Islet of Langerhans (tissue), 1 donor: ENCODE measurements around the gene HIVEP2.

Source experiments
- FAIRE-seq: peaks from one replicate; lab custom pipeline; 2011; peaks lifted over from hg19 to GRCh38; lab: Jason Lieb, UNC

The HIVEP2 gene

DNA sequence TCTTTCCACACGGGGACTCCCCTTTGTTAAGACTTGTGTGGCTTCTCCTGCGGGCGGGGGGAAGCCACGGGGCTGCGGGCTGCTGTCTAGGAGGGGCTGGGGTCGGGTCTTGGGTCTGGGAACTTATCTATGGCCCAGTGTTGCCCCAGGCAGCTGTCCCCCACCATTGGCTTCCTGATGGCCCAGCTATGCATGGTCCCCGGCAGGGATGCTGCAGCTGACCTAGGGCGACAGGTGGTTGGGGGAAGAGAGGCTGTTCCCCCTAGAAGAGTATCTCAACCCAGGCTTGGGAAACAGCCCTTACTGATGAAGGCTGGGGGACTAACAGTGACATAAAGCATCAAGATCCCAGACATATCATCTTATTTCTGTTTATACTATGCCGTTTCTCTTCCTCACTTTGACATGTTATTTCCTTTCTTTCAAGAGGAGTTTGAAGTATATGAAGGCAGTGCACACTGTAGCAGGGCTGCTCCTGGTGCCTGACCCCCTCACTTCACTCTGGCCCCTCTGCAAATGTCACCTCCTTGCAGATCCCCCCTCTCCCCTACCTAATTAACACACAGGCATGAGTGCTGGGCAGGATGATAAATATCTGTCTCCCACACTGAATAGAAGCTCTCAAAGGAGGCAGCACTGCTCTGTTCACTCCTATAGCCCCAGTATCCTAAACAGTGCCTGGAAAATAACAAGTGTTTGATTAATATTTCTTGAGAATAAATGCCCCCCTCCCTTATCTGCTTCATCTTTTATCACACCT lies 87.0 kb downstream of the HIVEP2 start:
- no peak for FAIRE-seq

DNA sequence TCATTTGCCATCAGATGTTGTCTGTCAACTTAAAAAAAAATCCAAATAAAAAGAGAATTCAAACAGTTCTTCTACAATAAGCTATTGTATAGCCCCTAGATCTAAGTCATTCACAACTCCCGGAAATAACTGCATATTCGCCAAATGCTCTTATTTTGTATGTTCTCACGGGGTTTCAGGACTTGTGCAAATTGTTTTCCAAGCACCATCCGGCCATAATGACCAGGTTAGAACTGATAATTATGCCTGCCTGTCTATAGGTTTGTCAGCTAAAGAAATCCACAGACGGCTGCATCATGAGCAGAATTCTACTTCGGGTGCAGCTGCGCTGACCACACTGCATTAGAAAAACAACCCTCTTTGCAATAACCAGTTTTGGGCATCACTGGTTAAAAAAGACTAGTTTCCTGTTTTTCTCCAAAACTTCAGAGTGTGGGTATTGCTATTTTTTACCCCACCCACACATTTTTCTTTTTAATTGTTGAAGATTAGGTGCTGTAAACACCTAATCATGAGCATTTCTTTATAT lies 87.7 kb downstream of the HIVEP2 start:
- no peak for FAIRE-seq

DNA sequence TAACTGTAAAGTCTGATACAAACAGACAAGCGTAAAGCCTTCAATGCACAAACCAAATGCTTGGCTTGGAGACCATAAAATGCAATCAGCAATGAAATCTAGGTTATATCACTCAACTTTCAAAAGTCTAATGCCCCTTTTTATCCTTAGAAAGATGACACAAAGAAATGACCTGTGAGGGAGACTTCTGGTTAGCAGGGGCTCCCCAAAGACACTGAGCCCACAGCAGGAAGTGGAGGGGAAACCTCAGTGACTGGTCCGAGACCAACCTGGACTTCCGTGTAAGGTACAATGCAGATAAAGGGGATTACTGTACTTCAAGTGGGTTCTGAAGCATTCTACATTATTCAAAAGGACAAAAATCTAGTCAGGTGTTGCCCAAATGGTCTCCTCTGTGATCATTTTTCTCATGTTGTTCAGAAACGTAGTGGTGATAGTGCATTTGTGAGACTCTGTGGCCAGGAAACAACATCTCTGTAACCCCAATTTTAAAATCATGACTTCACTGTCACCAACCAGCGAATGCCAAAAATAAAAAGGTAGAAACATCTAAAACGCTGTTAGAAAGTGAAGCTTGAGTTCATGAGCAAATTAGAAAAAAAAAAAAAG lies 88.2 kb downstream of the HIVEP2 start:
- FAIRE-seq = no peak

DNA sequence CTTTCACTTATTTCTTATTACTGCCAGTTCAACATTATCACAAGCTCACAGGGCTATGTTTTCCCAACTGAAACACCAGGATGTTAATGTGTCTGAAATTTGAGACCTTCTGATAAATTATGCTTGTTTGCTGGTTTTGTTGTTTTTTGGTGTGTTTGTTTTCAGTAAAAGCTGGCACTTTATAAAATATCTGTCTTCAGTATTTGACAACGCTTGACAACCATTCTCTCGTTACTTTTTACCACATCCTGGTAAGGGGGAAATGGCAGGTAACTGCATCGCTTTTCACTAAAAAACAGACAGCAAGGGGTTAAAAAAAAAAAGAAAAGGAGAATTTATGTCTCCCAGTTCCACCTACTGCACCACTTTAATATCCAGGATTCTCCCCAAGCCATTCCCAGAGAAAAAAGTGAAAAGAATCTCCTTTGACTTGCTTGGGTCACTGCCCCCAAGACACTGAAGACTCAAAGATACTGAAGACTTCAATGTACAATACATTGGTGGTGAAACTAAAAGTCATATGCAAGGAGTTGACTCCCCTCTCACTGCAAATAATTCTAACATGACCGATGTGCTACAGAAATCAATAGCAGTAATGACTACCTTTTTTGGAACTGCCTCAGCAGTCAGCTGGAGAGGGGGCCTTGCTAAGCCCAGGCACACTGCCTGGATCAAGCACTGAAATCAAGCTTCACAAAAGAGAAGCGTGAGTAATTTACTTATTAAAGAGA lies 88.9 kb downstream of the HIVEP2 start:
- FAIRE-seq = no peak

DNA sequence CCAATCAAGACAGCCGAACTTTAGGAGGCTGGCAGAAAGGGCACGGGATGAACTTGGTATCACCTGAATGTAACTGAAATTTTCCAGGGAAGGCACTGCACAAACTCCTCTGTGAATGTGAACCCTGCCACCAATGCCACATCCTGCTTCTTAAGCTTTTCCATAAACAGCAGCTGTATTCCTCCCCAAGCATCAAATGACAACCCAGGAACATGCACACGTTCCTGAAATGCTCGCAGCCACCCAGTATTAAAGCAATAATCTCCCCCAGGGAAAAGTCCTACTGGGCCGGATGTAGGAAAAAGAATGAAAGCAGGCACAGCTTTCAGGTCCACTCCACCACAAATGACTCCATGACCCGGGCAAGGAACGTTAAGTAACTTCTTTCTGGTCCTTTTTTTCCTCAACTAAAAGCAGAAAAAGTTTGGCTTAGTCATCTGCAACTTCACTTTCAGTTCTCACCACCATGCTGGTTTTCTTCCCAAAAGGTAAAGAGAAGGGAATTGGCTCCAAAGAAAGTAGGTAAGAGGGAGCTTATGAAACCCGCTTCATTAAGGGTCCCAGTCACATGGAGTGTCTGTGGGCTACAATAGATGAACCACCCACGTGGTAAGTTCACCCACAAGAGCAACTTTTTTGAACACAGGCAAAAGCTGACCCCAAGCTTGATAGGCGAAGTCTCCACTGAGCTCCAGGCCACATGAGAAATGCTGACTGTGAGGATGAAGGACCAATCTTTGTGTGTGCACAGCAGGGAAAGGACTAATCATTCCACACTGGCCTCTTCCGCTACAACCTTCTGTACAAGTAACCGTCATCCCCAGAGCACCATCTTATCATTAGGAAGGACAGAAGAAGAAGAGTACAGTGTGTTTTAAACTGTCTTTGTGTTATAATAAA lies 90.1 kb downstream of the HIVEP2 start:
- no peak for FAIRE-seq

DNA sequence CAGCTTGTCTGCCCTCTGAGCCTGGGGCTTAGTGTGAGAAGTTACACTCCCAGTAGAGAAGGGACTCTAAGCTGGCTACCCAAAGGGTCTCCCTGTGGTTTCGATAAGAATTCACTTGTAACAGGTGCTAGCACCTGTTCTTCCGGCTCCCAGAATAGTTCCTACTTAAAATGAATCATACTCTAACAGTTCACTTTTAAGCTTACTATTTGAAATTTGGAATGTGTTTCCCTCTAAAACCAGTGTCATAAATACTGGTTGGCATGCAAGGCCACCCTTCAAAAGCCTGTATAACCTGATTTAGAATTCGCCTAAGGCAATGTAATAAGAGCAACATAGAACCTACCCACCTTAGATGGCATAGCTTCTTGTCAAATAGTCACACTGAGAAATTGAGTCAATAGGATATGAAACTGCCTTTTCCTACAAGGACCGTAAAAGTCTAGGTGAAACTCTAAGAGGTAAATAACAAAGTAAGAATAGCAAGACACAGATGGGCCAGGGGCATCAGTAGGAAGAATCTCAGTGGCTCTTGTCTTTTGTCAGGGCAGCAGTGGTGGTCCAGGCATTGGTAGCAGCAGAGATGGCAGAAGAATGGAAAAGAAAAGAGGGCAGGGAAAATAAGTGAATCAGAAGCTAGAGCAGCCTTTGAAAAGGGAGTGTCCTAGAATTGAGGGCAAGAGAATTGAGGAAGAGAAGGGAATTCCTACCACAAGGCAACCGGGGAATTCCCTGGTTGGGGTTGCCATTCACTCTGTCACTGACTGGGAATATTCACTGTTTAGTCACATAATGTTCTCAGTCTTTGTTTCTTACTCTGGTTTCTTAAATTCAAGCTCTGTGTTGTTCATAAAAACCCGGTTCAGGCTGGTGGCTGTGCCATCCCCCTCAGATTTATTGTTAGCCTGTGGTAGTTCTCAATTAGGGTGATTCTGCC lies 91.5 kb downstream of the HIVEP2 start:
- FAIRE-seq = no peak

DNA sequence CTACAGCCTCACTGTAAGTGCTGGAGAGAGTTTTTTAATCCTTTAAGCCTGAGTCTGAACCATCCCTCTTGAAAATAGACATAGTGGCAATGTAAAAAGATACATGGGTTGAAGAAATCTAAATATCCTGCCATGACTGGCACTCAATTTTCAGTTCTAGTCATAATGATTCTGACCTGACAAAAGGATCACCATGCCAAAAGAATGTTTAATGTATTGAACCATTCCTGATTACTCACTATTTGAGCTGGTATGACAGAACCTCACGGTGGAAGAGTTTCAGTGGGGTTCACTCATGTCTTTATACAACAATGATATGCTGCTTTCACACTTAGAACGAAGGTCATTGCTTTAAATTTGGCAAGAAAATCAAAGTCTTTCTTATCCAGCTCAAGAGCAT lies 93.4 kb downstream of the HIVEP2 start:
- no peak for FAIRE-seq

DNA sequence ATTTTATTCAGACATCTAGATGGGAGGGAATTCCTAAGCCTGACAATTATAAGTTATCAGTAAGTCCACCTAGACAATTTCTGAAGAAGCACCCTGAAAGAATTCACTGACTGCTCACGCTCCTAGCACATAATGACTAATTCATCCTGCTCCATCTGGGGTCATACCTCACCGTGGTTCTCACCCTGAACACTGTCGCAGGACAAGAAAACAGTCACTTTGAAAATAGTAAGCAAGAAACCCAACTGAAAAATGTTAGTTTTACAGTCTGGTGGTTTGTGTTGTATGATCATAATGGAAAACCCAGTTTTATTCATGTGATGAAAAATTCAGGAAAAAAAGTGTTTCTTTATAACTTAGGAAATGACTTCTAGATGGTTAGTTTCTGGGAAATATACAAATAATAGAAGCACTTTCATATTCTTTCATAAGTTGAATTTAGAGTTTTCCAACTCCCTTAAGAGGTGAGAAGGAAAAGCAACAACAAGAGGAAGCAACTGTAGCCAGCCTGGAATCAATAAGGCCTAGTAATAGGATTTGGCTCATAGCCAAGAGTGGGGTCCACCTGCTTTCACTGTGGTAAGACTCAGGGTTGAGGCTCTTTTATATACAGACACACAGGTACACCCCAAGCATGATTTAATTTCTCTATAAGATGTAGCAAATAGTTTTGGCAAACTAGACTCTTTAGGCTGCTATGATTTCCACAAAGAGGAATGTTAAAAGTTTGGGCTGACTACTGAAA lies 94.1 kb downstream of the HIVEP2 start:
- no peak for FAIRE-seq

DNA sequence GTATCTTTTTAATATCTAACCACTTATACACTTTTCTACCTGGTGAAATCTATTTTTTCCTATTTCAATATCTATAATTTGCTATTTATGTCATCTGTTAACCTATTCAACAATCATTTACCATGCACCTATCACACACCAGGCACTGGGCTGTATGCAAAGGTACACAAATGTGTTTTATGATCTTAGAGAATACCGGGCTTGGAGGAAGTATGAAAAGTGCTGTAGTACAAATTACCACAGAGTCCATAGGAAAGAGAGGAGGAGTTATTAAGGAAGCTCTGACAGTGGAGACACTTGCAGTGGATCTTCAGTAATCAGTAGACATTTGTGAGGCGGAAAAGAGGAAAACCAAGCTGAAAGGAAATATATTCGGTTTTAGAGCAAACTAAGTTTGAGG lies 96.0 kb downstream of the HIVEP2 start:
- no peak for FAIRE-seq

DNA sequence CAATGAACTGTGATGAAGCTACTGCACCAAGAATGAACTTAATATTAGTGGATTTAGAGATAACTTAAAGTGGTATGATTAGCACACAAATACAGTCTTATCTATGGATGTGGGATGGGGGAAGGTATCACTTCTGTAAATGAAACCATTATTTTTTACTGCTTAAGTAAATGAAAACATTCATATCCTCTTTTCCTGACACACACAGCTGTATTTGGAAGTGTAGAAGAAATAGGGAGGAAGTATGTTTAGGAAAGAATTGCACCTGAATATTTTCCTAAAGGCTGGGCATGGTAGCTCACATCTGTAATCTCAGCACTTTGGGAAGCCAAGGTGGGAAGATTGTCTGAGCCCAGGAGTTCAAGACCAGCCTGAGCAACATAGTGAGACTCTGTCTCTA lies 96.8 kb downstream of the HIVEP2 start:
- no peak for FAIRE-seq

DNA sequence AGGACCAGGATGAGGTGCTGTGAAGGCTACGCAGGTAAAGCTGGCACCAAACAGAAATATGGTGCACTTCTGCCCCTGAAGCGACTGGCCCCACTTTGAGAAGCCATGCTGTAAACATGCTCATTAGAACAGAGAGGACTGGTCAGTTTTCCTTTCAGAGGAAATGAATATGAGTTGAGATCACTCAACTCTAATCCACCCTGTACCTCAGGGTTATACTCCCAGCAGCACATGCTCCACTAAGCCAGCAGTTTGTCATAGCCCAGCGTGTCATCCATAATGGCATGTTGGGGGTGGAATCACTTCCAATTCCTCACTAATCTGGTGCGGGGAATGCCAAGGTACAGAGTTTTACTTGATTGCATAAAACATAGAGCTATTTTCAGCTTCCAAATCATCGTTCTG lies 98.1 kb downstream of the HIVEP2 start:
- no peak for FAIRE-seq

DNA sequence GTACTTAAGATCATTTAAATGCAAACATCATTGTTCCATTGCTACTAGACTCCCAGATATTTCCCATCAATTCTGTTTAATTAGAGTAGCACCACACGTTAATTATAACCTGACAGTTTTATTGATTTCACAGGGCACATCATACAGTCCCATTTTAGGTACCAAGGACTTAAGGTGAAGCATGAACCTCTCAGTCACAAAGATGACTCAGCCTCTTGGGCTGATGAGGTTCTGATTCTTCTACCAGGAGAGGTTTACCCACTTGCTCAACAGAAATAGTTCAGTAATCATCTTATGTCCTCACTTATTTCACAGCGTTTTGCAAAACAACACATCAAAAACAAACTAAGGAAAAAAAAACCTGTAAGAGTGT lies 98.5 kb downstream of the HIVEP2 start:
- no peak for FAIRE-seq

DNA sequence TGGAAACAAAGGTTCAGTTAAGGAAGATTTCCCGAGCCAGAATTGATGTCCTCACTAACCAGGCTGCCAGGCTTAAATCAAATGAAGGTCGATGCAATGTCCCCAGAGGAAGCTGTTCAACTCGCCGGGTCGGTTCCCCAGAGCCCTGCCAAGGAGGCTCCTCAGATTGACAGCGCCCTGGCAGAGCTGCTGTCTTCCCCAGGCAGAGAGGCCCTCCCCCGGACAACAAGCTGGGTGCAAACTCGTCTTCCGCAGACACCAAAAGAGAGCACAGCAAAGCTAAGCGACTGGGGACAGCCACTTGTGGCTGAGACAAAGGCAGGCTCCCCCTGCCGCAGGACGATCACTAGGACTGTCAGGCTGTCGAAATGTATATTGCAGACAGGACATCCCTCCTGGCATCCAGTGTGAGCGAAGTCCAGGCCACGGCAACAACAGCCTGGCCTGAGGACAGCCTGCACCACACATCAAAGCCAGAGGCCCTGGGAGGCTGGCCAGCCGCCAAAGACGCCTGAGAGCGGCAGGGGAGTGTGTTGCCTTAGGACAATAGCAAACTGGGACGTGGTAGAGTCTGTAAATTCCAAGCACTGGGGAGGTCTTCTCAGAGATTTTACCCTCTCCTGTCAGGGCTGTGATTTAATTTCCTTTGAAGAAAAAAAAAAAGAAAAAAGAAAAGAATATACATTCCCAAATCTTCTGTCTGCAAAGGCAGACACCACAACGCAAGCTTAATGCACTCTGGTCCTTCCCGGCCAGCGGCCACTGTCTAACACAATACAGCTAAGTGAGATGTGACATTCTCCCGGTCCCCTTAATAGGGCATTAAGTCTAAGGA lies 99.1 kb downstream of the HIVEP2 start:
- no peak for FAIRE-seq

DNA sequence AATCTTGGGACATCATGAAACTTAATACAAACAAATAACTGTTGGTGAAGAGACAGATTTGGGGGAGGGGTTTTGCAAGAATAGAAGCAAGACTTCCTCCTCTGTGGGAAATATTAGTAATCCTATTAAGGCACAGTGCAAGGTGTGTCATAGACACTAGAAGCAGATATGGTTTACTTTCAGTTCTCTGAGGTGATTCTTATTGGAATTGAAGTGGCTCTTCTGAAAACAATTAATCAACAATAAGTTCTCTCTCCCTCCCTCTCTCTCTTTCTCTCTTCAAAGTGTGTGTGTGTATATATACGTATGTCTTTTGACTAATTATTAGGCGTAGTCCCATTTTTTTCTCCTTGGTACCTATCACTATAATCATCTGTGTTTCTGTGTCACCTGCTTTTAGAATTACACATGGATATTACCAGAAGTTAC lies 99.8 kb downstream of the HIVEP2 start:
- peak; percentile 76 for FAIRE-seq

DNA sequence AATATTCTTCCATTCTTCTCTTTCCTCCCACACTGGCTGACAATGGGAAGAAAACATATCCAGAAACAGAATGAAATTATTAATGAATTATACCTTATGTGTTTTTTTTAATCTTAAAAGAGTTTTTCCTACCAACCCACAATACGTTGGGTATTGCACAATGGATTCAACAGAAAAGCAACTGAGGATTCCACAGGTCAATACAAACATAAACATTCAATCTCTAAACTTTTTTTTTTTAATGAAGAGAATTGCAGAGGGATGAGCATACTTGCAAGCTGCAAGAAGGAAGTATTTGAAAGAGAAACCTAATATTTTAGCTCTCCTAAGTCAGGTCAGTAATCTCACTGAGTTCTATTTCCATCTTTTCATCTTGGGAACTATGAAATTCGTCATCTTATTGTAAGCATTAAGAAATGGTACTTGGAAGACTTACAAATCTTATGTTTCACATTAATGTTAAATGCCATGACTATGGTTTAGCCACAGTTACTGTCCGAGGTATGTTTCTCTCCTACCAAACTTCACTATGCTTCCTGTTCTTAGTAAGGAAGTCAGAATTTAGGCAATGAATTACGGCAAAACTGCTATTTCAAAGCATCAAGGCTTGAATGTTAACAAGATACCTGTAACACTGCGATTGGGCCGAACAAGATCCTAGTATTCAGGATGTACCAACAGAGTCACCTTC lies 100.8 kb downstream of the HIVEP2 start:
- FAIRE-seq = no peak

DNA sequence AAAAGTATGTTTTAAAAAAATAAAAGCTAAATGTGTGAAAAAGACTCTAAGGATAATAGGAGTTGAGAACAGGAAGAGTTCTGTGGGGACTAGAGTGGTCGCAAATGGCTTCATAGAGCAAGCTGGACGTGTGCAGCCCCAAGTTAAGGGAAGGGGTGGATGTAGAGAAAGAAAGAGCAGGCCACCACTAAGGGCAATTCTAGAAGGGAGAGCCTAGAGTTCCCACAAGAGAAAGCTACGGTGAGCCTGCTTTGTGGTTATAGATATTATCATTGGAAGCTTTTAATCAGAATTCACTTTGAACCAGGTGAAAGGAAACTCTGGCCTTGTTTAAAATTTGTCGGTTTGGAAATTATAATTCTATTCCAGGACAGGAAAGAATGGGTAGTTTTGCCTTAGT lies 101.6 kb downstream of the HIVEP2 start:
- no peak for FAIRE-seq

DNA sequence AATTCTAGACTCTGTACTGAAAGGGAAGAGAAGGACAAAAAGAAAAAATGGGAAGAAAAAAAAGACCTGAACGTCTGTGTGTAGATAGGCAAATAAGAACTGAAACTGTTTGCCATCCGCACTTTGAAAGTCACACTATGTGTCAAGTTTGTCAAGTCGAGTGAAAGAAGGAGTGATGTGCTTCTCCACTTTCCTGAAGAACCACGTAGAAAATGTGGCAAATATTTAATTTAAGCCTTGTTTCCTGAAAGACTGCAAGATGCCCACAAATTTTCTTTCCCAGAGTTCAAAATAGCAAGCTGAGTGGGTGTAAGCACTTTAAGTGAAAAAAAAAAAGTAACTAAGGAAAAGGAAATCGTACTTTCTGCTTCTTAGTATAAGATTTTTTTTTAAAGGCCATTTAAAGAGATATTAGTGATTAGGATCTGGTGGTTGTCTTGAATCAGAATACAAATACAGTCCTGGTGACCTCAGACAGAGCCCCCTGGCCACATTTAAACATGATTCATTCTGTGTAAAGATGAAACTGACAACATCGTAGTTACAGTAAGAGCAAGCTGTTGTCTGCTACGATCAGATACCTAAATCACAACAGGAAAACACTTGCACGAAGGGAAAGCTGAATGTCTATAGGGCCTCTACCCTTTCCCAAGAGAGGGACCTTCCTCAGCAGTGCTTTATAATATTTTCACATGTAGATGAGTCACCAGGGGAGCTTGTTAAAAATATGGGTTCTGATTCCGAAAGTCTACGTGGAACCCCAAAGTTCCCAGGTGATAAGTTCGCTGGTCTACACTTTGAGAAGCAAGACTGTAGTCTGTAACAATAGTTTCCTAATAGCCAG lies 102.3 kb downstream of the HIVEP2 start:
- peak; percentile 90 for FAIRE-seq

DNA sequence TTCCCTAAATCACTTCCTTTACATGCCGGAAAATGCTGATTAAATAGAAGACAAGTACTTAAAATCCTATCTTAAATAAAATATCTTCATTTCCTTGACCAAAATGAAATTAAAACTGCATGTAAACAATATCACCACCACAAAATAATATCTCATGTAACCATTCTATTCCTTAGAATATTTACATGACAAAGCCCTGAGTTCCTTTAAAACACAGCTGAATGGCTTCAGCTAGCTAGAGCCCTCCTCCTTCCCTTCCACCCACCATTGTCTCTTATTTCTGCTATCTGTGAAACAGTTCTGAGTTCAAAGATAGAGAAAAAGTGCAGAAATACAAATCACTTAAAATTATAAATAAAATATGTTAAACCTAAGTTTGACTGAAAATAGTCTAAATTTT lies 103.1 kb downstream of the HIVEP2 start:
- FAIRE-seq = peak; percentile 51
